Breast epithelium (tissue), 4 donors: Measurements from ENCODE around the gene DACT2. TPM values are rescaled to one million over a fixed set of nuclear protein-coding genes. Genes with fewer than 3 reads are reported as not detected.
"Not testable (repeated sequence)": the region's sequence is repeated elsewhere in the genome, so short reads cannot be mapped to it uniquely, and the experiment has no call there.

Experiments used
- DNase-seq, 2 donors: peaks; one replicate each; pipeline ENCODE4 v3.0.0-alpha.2; 2019; ENCODE audit warnings: low spot score in 2 of 2
- H3K27ac ChIP-seq, 2 donors: fragments of 200-600 bp; sonication (generic) in 1 of 2; one replicate each; pipeline ENCODE4 v1.5.1; 2016 to 2019; ENCODE audit warnings: mild to moderate bottlenecking in 1 of 2
- H3K27me3 ChIP-seq, 2 donors: fragments of 200-600 bp; sonication (generic) in 1 of 2; one replicate each; pipeline versions ENCODE4 v1.5.1 to v1.6.0; 2017 to 2019; ENCODE audit warnings: control low read depth in 1 of 2, mild to moderate bottlenecking in 1 of 2
- H3K36me3 ChIP-seq: fragments of 200-600 bp; one replicate; pipeline ENCODE4 v1.5.1; 2019
- H3K4me1 ChIP-seq, 2 donors: fragments of 200-600 bp; sonication (generic); one replicate each; pipeline ENCODE4 v1.5.1; 2016 to 2019; ENCODE audit warnings: control low read depth in 1 of 2
- H3K4me3 ChIP-seq, 3 donors: fragments of 200-600 bp; sonication (generic); 1 replicate in 2 of 3; 2 replicates in 1 of 3; pipeline ENCODE4 v1.5.1; 2016 to 2019; ENCODE audit warnings: mild to moderate bottlenecking in 3 of 3, moderate library complexity in 2 of 3
- H3K9me3 ChIP-seq, 2 donors: fragments of 200-600 bp; sonication (generic) in 1 of 2; one replicate each; pipeline ENCODE4 v1.5.1; 2016 to 2019; ENCODE audit warnings: control low read depth in 1 of 2
- POLR2A ChIP-seq: fragments of 450-650 bp; IDR thresholded peaks from one replicate; pipeline ENCODE4 v1.6.1; 2016; ENCODE audit warnings: antibody characterized with exemption, mild to moderate bottlenecking, moderate library complexity
- POLR2AphosphoS5 ChIP-seq, 3 donors: sonication (generic); formaldehyde crosslinking; IDR thresholded peaks; one replicate each; pipeline ENCODE4 v1.6.1; 2017; ENCODE audit warnings: antibody characterized with exemption in 3 of 3
- intact Hi-C: fragments of 100-400 bp; cut with DNase I; formaldehyde crosslinking; loops from one replicate; pipeline ENCODE4 v1.15.1; 2023; ENCODE audit warnings: low total_unique reads
- total RNA-seq, 3 donors: library from RNA; depleted of rRNA; stranded (reverse); fragments of >200 nt; gene quantifications; one replicate each; pipeline ENCODE4 v1.1.0, GENCODE V29; 2016
- TF ChIP-seq, protein P1 (sequence below), 3 donors: fragments of 450-650 bp; IDR thresholded peaks; one replicate each; pipeline ENCODE4 v1.5.1; 2016 to 2017; ENCODE audit warnings: antibody characterized with exemption in 3 of 3, mild to moderate bottlenecking in 3 of 3, moderate library complexity in 3 of 3

The DACT2 gene
- total RNA-seq, 3 donors from 2014 or later: 0.32 to 1.0 TPM; not detected in 1

DNA sequence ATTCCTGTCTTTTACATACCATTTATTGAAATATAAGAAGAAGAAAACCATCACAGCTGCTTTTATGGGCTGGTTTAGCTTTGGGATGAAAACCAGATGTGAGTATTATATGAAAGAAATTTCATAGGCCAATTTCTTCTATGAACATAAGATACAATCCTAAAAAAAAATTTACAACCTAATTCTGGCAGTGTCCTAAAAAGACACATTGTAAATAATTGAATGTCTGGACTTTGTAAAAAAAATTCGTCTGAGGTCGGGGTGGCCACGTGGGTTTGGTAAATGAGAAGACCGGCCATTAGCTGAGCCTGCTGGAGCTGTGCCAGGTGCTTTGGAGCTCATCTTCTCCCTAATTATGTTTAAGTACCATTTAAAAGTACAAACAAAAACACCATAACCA, 26.8 kb downstream of the DACT2 start:
- TF ChIP-seq, protein P1, sequence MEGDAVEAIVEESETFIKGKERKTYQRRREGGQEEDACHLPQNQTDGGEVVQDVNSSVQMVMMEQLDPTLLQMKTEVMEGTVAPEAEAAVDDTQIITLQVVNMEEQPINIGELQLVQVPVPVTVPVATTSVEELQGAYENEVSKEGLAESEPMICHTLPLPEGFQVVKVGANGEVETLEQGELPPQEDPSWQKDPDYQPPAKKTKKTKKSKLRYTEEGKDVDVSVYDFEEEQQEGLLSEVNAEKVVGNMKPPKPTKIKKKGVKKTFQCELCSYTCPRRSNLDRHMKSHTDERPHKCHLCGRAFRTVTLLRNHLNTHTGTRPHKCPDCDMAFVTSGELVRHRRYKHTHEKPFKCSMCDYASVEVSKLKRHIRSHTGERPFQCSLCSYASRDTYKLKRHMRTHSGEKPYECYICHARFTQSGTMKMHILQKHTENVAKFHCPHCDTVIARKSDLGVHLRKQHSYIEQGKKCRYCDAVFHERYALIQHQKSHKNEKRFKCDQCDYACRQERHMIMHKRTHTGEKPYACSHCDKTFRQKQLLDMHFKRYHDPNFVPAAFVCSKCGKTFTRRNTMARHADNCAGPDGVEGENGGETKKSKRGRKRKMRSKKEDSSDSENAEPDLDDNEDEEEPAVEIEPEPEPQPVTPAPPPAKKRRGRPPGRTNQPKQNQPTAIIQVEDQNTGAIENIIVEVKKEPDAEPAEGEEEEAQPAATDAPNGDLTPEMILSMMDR (IDR thresholded peaks at IDR 0.05): no peak
- TF ChIP-seq POLR2A (no peak), POLR2AphosphoS5 (IDR thresholded peaks at IDR 0.05) (no peak)
- no peaks in the 10 kb centered on the region for H3K9me3 ChIP-seq
- intact Hi-C loops: loop anchor here (10.0 kb wide), 1 partner anchor 1788 kb away; no protein-coding TSS in a partner anchor
- H3K36me3 ChIP-seq: no peaks in the 10 kb centered on the region
- no peak overlapping the region for H3K4me3 ChIP-seq
- no peak overlapping the region for H3K27ac ChIP-seq
- H3K27me3 ChIP-seq: peaks cover 0 to 7% of the 10 kb centered on the region in 2 donors
- no peaks in the 10 kb centered on the region for H3K4me1 ChIP-seq
- no peak for DNase-seq

DNA sequence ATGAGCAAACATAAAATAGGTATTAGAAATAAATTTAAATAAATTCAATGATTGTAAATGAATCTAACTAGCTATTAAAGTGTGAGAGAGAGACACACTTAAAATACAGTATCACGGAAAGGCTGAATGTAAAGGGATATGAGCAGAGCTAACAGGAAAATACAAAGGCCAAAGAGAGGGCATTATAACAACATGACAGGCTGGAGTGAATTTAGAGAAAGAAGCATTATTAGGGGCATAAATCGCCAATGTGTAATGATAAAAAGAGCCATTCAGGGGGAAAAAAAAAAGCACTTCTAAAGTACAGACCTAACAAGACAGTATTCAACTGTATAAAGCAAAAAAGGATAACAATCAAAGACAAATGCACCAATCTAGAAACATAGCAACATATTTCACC, 28.1 kb downstream of the DACT2 start:
- TF ChIP-seq POLR2A (no peak), POLR2AphosphoS5 (IDR thresholded peaks at IDR 0.05) (no peak)
- TF ChIP-seq, protein P1 (IDR thresholded peaks at IDR 0.05): no peak
- H3K9me3 ChIP-seq: no peaks in the 10 kb centered on the region
- peaks cover 0 to 7% of the 10 kb centered on the region in 2 donors for H3K27me3 ChIP-seq
- no peak overlapping the region for H3K4me3 ChIP-seq
- no peaks in the 10 kb centered on the region for H3K36me3 ChIP-seq
- no peaks in the 10 kb centered on the region for H3K4me1 ChIP-seq
- no peak overlapping the region for H3K27ac ChIP-seq
- no peak for DNase-seq
- intact Hi-C loops: loop anchor here (10.0 kb wide), 1 partner anchor 1787 kb away; no protein-coding TSS in a partner anchor

DNA sequence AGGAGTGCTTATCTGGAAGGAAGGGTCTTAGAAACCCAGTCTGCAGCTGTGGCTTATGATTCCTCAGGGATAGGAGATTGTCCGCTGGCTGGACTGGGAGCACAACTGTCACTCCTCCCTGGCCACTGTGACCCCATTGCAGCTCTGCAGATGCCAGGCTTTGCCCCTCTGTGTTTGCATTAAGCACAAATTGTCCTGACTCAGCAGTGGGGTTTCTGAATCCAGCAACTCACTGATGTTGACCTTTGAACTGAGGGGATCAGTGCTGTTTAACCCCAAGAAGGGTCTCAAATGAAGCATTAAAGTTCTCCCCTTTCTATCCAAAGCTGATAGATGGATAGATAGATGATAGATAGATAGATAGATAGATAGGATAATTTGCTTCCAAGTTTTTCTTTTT, 29.5 kb downstream of the DACT2 start:
- no peak for DNase-seq
- TF ChIP-seq, protein P1 (IDR thresholded peaks at IDR 0.05): no peak
- TF ChIP-seq POLR2A: no peak
- no peak for TF ChIP-seq POLR2AphosphoS5 (IDR thresholded peaks at IDR 0.05)
- Histone ChIP-seq H3K4me1 (no peaks in the 10 kb centered on the region), H3K27me3 (peaks cover 0 to 7% of the 10 kb centered on the region in 2 donors), H3K36me3 (no peaks in the 10 kb centered on the region), H3K9me3 (no peaks in the 10 kb centered on the region), H3K27ac (no peak overlapping the region), H3K4me3 (no peak overlapping the region)
- intact Hi-C loops: loop anchor here (10.0 kb wide), 1 partner anchor 1785 kb away; no protein-coding TSS in a partner anchor

DNA sequence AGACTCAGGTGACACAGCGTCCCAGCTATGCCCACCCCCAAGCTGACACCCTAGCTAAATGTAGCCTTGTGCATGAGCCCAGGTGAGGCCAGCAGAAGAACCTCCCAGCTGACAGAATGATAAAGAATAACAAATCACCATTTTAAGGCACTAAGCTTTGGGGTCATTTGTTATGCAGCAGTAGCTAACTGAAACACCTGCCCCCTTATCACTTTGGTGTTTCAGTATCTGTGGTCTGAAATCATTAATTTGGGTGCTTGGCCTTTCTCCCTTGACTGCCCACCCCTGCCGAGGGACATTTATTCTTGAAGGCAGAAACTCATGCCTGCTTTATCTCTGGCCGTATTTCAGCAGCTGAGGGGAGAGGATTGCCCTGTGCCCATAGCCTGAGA, 30.0 kb downstream of the DACT2 start:
- H3K4me3 ChIP-seq: no peak overlapping the region
- H3K27ac ChIP-seq: no peak overlapping the region
- H3K36me3 ChIP-seq: no peaks in the 10 kb centered on the region
- TF ChIP-seq POLR2AphosphoS5 (IDR thresholded peaks at IDR 0.05) (no peak), POLR2A (no peak)
- TF ChIP-seq, protein P1 (IDR thresholded peaks at IDR 0.05): no peak
- intact Hi-C loops: no loop called here
- no peaks in the 10 kb centered on the region for H3K9me3 ChIP-seq
- peaks cover 0 to 7% of the 10 kb centered on the region in 2 donors for H3K27me3 ChIP-seq
- DNase-seq: no peak
- H3K4me1 ChIP-seq: no peaks in the 10 kb centered on the region

DNA sequence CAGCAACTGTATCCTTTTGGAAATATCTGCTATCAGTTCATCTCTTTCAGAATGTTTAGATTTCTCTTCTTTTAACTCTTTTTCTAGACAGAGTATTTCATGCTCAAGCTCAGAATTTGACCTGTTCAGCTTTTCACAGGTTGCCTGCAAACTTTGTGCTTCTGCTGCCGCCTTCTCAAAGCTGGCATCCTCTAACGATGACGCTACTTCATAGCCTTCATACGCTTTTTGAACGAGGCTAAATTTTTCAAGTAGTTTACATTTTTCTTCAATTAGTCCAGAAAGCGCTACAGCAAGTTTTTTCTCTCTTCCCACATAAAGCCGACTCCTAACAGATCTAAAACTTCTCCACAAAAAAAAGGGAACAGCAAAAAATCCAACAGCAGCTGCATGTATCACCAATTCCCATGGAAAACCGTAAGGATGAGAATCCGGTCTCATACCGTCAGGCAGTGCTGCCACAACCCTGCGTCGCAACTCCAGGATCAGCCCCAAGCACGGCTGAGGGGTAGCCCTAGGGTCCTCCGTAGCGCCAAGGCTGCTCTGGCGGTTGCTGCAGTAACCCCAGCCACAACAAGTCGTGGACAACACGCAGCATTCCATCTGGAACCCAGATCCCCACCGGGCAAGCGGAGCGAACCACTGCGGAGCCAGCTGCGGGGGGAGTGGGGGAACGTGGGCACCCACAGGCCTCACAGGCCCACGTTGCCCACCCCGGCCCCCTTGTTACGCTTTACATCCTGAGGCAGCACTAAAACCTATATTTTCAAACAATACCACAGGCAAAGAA, 30.6 kb downstream of the DACT2 start:
- Histone ChIP-seq H3K36me3 (no peaks in the 10 kb centered on the region), H3K27me3 (peaks cover 0 to 5% of the 10 kb centered on the region in 2 donors), H3K27ac (no peak overlapping the region), H3K4me3 (no peak overlapping the region), H3K4me1 (no peaks in the 10 kb centered on the region), H3K9me3 (no peaks in the 10 kb centered on the region)
- intact Hi-C loops: no loop called here
- no peak for DNase-seq
- no peak for TF ChIP-seq POLR2A
- TF ChIP-seq, protein P1 (IDR thresholded peaks at IDR 0.05): no peak
- no peak for TF ChIP-seq POLR2AphosphoS5 (IDR thresholded peaks at IDR 0.05)

DNA sequence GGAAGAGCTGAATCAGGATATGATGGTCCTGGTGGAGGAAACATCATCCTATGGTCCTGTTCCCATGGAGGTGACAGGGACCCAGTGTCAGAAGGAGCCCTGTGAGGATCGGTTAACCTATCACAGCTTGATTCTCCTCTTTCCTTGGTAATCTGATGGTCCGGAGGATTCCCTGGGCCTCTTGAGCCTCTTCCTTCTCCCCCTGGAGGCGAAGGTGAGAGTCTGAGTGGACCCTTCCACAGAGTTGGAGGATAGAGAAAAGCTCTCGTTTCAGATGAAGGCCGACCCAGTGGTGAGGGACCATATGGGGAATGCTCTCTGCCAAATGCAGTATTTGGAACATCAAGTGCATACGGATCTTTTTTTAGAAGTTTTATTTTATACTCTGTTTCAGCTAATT, 32.1 kb downstream of the DACT2 start:
- H3K27ac ChIP-seq, H3K9me3 ChIP-seq, H3K27me3 ChIP-seq, intact Hi-C loops, H3K36me3 ChIP-seq, DNase-seq, H3K4me1 ChIP-seq, H3K4me3 ChIP-seq: not testable (repeated sequence)

DNA sequence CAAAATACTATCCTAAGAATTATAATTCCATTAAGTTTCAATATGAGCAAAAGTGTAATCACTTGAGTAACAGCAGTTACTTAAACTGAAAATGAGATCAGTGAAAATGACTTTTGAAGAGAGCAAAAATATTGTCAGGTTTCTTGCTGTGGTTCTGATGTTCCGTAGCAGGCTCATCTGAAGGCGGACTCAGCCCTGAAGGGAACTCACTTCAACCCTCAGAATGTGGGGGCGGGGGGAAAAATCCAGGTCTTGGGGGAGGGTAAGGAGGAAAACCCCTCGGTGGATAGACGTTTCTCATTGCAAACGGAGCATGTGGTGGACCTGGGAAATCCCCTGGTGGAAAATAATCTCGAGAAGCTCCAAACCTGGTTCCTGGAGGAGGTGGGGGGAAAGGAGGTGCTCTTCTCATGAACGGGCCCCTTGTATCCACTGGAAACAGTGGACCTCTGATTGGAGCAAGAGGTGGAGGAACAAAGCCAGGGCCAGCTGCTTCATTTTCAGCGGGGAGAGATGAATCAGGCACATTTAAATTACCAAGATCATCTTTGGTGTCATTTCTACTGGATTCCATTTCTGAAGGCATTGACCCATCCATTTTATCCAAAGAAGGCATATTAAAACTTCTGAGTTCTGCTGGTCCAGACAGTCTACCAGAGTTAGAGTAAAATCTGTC, 32.7 kb downstream of the DACT2 start:
- H3K4me3 ChIP-seq, intact Hi-C loops, DNase-seq, H3K27me3 ChIP-seq, H3K36me3 ChIP-seq, H3K4me1 ChIP-seq, H3K9me3 ChIP-seq, H3K27ac ChIP-seq: not testable (repeated sequence)
